ENCODE data around the gene MYO1G. TPM values are rescaled to one million over a fixed set of nuclear protein-coding genes. Genes with fewer than 3 reads are reported as not detected.

Gene MYO1G
- total RNA-seq, 4 donors from 2014 or later = 2.6 to 14.7 (median 4.0) TPM

- no peak for ATAC-seq (ENCODE audit: low FRiP score)
- TF ChIP-seq CTCF (IDR thresholded peaks at IDR 0.05) = no peak
- DNase-seq (ENCODE audit: low spot score) = no peak
Measured at GRCh38 chr7:44949303-44949702, 29.5 kb downstream of the MYO1G start.

GRCh38 chr7:44945479-44945878 is 33.3 kb downstream of the MYO1G start:
- DNase-seq (ENCODE audit: low spot score) = no peak

GRCh38 chr7:44944821-44945220 is 34.0 kb downstream of the MYO1G start:
- ATAC-seq (ENCODE audit: low FRiP score) (no peak), DNase-seq (ENCODE audit: low spot score) (no peak)
- TF ChIP-seq CTCF (IDR thresholded peaks at IDR 0.05) = no peak

More at GRCh38 chr7:44945479-44945878, 33.3 kb downstream of the MYO1G start:
- no peak for ATAC-seq (ENCODE audit: low FRiP score)
- TF ChIP-seq CTCF (IDR thresholded peaks at IDR 0.05) = no peak

GRCh38 chr7:44943631-44944030 is 35.2 kb downstream of the MYO1G start:
- ATAC-seq (ENCODE audit: low FRiP score) = no peak
- no peak for DNase-seq (ENCODE audit: low spot score)
- no peak for TF ChIP-seq CTCF (IDR thresholded peaks at IDR 0.05)

- ATAC-seq (ENCODE audit: low FRiP score) (no peak), DNase-seq (ENCODE audit: low spot score) (no peak)
- no peak for TF ChIP-seq CTCF (IDR thresholded peaks at IDR 0.05)
Measured at GRCh38 chr7:44937426-44937825, 41.4 kb downstream of the MYO1G start.

- no peak for TF ChIP-seq CTCF (IDR thresholded peaks at IDR 0.05)
- DNase-seq (ENCODE audit: low spot score) (no peak), ATAC-seq (ENCODE audit: low FRiP score) (no peak)
Measured at GRCh38 chr7:44936322-44936721, 42.5 kb downstream of the MYO1G start.

GRCh38 chr7:44935583-44935982 is 43.2 kb downstream of the MYO1G start:
- ATAC-seq (ENCODE audit: low FRiP score) (no peak), DNase-seq (ENCODE audit: low spot score) (no peak)
- no peak for TF ChIP-seq CTCF (IDR thresholded peaks at IDR 0.05)
